Esophagus muscularis mucosa (tissue), 4 donors: ENCODE data around the gene SIPA1L3. TPM values are rescaled to one million over a fixed set of nuclear protein-coding genes. Genes with fewer than 3 reads are reported as not detected.
A peak's percentile ranks its signal among the peaks of the same experiment; 100 is the strongest.

Experiments
- DNase-seq: peaks from one replicate; pipeline ENCODE4 v3.0.0-alpha.2; 2017; ENCODE audit errors: extremely low spot score
- H3K27ac ChIP-seq, 4 donors: fragments of 200-600 bp; sonication (generic); replicated peaks in 1 of 4; 1 replicate in 3 of 4; 2 replicates in 1 of 4; pipeline ENCODE4 v1.5.1; 2016 to 2019; ENCODE audit warnings: mild to moderate bottlenecking in 1 of 4
- H3K27me3 ChIP-seq, 4 donors: fragments of 200-600 bp; sonication (generic); one replicate each; pipeline versions ENCODE4 v1.5.1 to v1.6.0; 2016 to 2019
- H3K36me3 ChIP-seq, 4 donors: fragments of 200-600 bp; sonication (generic); one replicate each; pipeline ENCODE4 v1.5.1; 2016 to 2019
- H3K4me1 ChIP-seq, 4 donors: fragments of 200-600 bp; sonication (generic); one replicate each; pipeline ENCODE4 v1.5.1; 2016 to 2019
- H3K4me3 ChIP-seq, 4 donors: fragments of 200-600 bp; sonication (generic); 1 replicate in 2 of 4; 2 replicates in 2 of 4; pipeline ENCODE4 v1.5.1; 2016 to 2019; ENCODE audit warnings: mild to moderate bottlenecking in 4 of 4, moderate library complexity in 1 of 4
- H3K9me3 ChIP-seq, 4 donors: fragments of 200-600 bp; sonication (generic); 1 replicate in 3 of 4; 2 replicates in 1 of 4; pipeline ENCODE4 v1.5.1; 2016 to 2019
- CTCF ChIP-seq, 3 experiments: fragments of 200-600 bp in 2 of 3; fragments of 450-650 bp in 1 of 3; sonication (generic) in 2 of 3; IDR thresholded peaks; one replicate each; pipeline ENCODE4 v1.5.1; 2017 to 2019; ENCODE audit warnings: antibody characterized with exemption in 3 of 3, mild to moderate bottlenecking in 2 of 3, moderate library complexity in 1 of 3
- EP300 ChIP-seq: sonication (generic); formaldehyde crosslinking; IDR thresholded peaks from one replicate; pipeline ENCODE4 v1.6.1; 2017; ENCODE audit warnings: antibody characterized with exemption
- POLR2A ChIP-seq: fragments of 450-650 bp; IDR thresholded peaks from one replicate; pipeline ENCODE4 v1.6.1; 2017; ENCODE audit warnings: antibody characterized with exemption, moderate library complexity, mild to moderate bottlenecking, low read depth
- POLR2AphosphoS5 ChIP-seq, 2 donors: sonication (generic); formaldehyde crosslinking; IDR thresholded peaks; one replicate each; pipeline ENCODE4 v1.6.1; 2017; ENCODE audit warnings: antibody characterized with exemption in 2 of 2
- WGBS: methylation state at CpG from one replicate; pipeline ENCODE4 v1.1.5; 2018; 5-methylcytosine and 5-hydroxymethylcytosine counted together
- intact Hi-C: fragments of 100-400 bp; cut with DNase I; formaldehyde crosslinking; loops from one replicate; pipeline ENCODE4 v1.15.1; 2023
- total RNA-seq, 4 donors: library from RNA; depleted of rRNA; stranded (reverse); fragments of >200 nt; gene quantifications; one replicate each; pipeline versions ENCODE4 v1.1.0 to v1.2.1, GENCODE V29; 2016

SIPA1L3 gene
- total RNA-seq, 4 donors from 2014 or later, result 10.4 to 17.9 (median 13.2) TPM

- intact Hi-C loops, result no loop called here
- WGBS, result 83% methylated on average over 12 of the region's 12 CpGs
- DNase-seq, result no peak
- no peaks in the 10 kb centered on the region for H3K27me3 ChIP-seq
- no peaks in the 10 kb centered on the region for H3K9me3 ChIP-seq
- no peak overlapping the region for H3K27ac ChIP-seq
- no peak overlapping the region for H3K4me3 ChIP-seq
- peaks cover 0 to 7% (median 3%) of the 10 kb centered on the region in 4 donors for H3K4me1 ChIP-seq
- TF ChIP-seq CTCF (IDR thresholded peaks at IDR 0.05) (no peak), POLR2A (no peak)
- H3K36me3 ChIP-seq, result peaks cover 7 to 44% (median 17%) of the 10 kb centered on the region in 4 donors
Measured at GRCh38 chr19:38170334-38170733, 263.3 kb downstream of the SIPA1L3 start.

GRCh38 chr19:38172001-38172400 is 265.0 kb downstream of the SIPA1L3 start:
- DNase-seq, result no peak
- TF ChIP-seq CTCF (IDR thresholded peaks at IDR 0.05), result no peak
- TF ChIP-seq EP300, result no peak
- no peak for TF ChIP-seq POLR2A
- no peak for TF ChIP-seq POLR2AphosphoS5 (IDR thresholded peaks at IDR 0.05)
- intact Hi-C loops, result no loop called here
- Histone ChIP-seq H3K27ac (no peak overlapping the region), H3K4me1 (peaks cover 0 to 7% (median 3%) of the 10 kb centered on the region in 4 donors), H3K4me3 (no peak overlapping the region), H3K9me3 (no peaks in the 10 kb centered on the region), H3K36me3 (peaks cover 0 to 28% (median 9%) of the 10 kb centered on the region in 4 donors), H3K27me3 (no peaks in the 10 kb centered on the region)
- 88% methylated on average over 8 of the region's 8 CpGs for WGBS

- no peak overlapping the region for H3K27ac ChIP-seq
- H3K27me3 ChIP-seq, result no peaks in the 10 kb centered on the region
- DNase-seq, result no peak
- peaks cover 0 to 15% (median 2%) of the 10 kb centered on the region in 4 donors for H3K36me3 ChIP-seq
- H3K4me1 ChIP-seq, result peaks cover 0 to 7% (median 3%) of the 10 kb centered on the region in 4 donors
- H3K4me3 ChIP-seq, result no peak overlapping the region
- intact Hi-C loops, result no loop called here
- H3K9me3 ChIP-seq, result no peaks in the 10 kb centered on the region
- TF ChIP-seq POLR2AphosphoS5 (IDR thresholded peaks at IDR 0.05), result peak in 1 of 2 donors; percentile 42
- TF ChIP-seq EP300, result no peak
- WGBS, result 78% methylated on average over 20 of the region's 22 CpGs
Measured at GRCh38 chr19:38173291-38174041, 266.5 kb downstream of the SIPA1L3 start.

GRCh38 chr19:38175422-38175821 is 268.4 kb downstream of the SIPA1L3 start:
- no peaks in the 10 kb centered on the region for H3K27me3 ChIP-seq
- peaks cover 0 to 7% (median 3%) of the 10 kb centered on the region in 4 donors for H3K4me1 ChIP-seq
- TF ChIP-seq POLR2A (no peak), POLR2AphosphoS5 (IDR thresholded peaks at IDR 0.05) (no peak), EP300 (no peak), CTCF (IDR thresholded peaks at IDR 0.05) (no peak)
- no peak overlapping the region for H3K4me3 ChIP-seq
- 87% methylated on average over 6 of the region's 6 CpGs for WGBS
- peaks cover 0 to 19% (median 13%) of the 10 kb centered on the region in 4 donors for H3K9me3 ChIP-seq
- H3K36me3 ChIP-seq, result peaks cover 0 to 9% (median 3%) of the 10 kb centered on the region in 4 donors
- no peak overlapping the region for H3K27ac ChIP-seq
- intact Hi-C loops, result no loop called here
- DNase-seq, result no peak

GRCh38 chr19:38180071-38180470 is 273.1 kb downstream of the SIPA1L3 start:
- peaks cover 0 to 33% (median 4%) of the 10 kb centered on the region in 4 donors for H3K36me3 ChIP-seq
- no peak for DNase-seq
- intact Hi-C loops, result no loop called here
- no peak overlapping the region for H3K27ac ChIP-seq
- WGBS, result 95% methylated on average over 3 of the region's 3 CpGs
- no peak overlapping the region for H3K4me3 ChIP-seq
- no peak for TF ChIP-seq POLR2AphosphoS5 (IDR thresholded peaks at IDR 0.05)
- TF ChIP-seq EP300, result no peak
- no peak for TF ChIP-seq CTCF (IDR thresholded peaks at IDR 0.05)
- no peak for TF ChIP-seq POLR2A
- H3K9me3 ChIP-seq, result peaks cover 0 to 25% (median 17%) of the 10 kb centered on the region in 4 donors
- no peaks in the 10 kb centered on the region for H3K27me3 ChIP-seq
- H3K4me1 ChIP-seq, result peaks cover 0 to 18% (median 15%) of the 10 kb centered on the region in 4 donors
